Stimulated activated CD8-positive, alpha-beta memory T cell treated with anti-CD3 and anti-CD28 coated beads, Interleukin-12 subunit alpha, Interleukin-12 subunit beta, amount 100 ng/mL, for 4 hours (primary cell): ENCODE results near the gene C11orf16.
A peak's percentile ranks its signal among the peaks of the same experiment; 100 is the strongest.
"Not testable (repeated sequence)": the region's sequence is repeated elsewhere in the genome, so short reads cannot be mapped to it uniquely, and the experiment has no call there.

Source experiments
- DNase-seq: peaks from one replicate; pipeline ENCODE4 v3.0.0-alpha.2; 2020; ENCODE audit warnings: low read depth

Gene C11orf16

DNA sequence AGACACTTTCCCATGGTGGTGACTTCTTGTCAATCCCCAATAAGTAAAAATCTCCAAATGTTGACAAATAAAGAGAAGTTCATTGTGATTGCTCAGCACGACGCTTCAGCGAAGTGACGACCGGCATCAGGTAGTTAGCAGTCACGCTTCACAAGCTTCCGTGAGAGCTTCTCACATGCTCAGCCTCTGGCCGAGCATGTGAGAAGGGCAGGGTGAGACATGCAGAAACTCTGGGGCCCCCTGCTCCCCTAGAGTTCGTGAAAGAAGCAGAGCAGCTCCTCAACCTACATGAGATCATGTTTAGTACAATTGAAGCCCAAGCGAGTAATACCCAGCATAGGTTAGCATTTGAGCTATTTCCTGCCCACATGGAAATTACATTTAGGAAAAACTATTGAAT lies 4.4 kb upstream of the C11orf16 start:
- DNase-seq = no peak

DNA sequence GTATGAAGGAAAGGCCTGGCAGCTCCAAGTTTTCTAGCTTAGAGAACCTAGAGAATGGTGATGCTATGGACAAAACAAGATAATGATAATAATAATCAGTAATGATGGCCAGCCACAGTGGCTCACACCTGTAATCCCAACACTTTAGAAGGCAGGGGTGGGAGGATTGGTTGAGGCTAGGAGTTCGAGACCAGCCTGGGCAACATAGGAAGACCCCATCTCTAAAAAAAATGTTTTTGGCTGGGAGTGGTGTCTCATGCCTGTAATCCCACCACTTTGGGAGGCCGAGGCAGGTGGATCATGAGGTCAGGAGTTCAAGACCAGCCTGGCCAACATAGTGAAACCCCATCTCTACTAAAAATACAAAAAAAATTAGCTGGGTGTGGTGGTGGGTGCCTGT lies 3.0 kb upstream of the C11orf16 start:
- not testable (repeated sequence) for DNase-seq

DNA sequence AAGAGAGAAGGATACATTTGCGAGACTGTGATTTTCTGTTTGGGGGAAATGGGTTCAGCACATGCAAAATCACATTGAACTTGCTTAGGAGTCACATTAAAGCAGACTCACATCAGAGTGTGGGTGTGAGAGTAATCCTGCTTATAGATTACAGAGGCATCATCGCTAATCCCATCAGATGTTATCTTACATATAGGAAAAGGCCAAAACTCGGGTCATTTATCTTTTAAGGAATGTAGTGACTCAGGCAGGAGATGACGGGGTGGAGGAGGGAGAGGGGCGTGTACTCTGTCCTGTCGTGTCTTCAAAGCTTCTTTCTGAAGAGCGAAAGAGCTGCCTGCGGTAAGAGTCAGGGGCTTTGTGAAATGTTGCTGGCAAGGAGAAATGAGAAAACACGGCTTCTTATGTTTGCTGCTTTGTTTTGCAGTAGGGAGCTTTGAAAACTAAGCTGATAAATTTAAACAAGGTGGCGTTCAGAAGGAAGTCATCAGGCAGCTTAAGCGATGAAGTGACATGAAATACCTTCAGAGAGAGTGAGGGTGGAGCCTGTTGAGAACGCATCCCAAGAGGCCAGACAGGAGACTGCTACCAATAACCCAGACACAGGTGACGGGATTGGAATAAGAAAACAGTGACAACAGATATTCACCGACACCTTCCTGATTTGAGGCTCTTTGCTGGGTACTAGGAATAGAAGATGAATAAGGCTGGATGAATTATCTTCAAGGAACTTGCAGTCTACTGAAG lies 2.2 kb upstream of the C11orf16 start:
- no peak for DNase-seq

DNA sequence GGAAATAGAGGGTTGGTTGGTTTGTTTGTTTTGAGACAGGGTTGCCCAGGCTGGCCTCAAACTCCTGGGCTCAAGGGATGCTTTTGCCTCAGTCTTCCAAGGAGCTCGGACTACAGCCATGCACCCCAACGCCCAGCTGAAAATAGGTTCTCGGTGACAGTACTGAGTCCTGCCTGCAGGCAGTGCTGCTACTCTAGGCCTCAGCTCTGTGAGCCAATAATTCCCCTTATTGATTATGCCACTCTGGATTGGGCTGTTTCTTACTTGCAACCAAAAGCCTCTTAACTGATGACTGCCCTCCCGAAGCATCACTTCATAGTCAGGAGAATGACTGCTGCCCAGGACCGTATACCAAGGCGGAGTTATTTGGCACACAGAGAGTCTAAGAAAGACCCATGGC lies 1.2 kb upstream of the C11orf16 start:
- DNase-seq = no peak

DNA sequence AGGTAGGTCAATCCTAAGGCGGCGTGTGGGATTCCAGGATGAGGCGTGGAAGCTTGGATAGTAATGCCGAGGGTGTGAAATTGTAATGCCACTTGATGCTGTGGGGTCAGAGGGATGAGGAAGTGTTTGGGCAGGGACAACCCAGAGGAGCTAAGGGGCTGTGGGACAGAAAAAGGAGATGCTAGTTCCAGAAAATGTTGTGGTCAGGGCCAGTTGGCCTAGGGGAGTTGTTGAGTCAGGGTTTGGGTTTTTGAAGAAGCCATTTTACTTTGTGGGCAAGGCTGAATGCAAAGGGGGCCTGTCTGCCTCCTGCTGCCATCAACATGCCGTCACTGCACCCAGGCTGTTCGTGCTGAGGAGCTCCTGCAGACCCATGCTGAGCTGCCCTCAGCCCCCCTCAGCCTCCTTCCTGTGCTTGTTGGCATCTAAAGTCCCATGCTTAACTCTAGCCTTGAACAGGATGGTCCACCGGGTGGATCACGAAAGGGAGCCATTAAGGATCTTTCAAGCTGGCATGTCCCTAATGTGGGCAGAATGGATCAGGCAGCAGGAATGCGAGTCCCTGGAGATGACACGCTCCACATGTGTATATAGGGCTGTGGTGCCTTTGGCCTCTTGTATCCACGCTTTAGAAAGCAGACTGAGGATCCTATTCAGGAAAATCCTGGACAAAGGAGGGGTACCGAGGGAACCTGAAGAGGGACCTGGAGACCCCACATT lies 2.1 kb downstream of the C11orf16 start:
- no peak for DNase-seq

DNA sequence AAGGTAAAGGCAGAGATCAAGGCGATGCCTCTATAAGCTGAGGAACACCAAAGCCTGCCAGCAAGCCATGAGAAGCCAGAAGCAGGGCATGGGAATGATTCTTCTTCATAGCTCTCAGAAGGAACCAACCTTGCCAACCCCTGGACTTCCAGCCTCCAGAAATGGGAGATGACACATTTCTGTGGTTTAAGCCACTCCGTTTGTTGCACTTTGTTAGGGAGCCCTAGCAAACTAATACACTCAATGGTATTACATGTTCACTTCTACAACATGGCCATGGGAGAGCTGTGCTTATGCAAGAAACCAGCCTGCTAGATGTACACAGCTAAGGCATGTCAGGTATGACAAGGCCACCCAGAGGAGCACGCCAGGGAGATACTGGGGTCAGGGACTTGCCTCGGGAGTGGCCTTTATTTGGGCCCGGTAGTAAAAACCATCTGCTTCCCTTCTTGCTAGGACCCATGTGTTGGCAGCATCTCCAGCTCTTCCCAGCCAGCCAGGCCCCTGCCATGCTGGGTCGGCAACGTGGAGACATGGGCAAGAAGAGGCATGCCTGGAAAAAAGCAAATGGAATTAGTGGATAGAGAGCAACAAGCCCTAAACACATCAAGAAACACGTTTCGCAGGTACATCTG lies 3.6 kb downstream of the C11orf16 start:
- no peak for DNase-seq

DNA sequence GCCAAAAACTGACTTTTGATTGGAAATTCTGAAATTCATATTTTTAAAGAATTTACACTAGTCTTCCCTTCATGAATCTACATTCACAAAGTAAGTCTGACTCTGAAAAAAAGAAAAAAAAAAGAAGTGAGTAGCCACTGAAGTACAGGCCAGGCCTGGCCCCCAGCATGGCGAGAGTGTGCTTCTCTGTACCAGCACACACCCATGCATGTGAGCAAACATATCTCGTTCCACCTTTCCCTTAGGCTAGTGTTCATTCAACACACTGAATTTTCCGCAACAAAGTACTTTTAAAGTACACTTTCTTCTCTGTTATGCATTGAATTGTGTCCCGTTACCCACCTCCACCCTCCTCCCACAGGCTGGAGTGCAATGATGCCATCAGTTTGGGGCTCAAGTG lies 4.5 kb downstream of the C11orf16 start:
- no peak for DNase-seq

DNA sequence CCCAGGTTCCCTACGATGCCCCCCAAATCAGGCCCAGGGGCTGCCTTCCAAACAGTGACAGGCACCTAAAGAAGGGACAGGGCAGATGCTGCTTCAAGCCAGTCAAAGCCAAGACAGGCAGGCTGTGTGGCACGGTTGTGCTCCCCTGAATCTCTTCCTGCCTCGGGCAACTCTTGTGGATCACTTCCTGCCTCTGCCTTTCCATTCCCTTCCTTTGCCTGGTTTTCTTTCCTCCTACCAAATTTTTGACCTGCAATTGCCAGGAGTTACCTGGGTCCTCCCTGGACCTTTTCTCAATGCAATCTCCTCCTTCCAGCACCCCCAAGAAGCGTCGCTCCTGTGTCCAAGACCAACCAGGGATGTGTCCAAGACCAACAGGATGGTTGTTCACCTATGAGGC lies 5.5 kb downstream of the C11orf16 start:
- no peak for DNase-seq

DNA sequence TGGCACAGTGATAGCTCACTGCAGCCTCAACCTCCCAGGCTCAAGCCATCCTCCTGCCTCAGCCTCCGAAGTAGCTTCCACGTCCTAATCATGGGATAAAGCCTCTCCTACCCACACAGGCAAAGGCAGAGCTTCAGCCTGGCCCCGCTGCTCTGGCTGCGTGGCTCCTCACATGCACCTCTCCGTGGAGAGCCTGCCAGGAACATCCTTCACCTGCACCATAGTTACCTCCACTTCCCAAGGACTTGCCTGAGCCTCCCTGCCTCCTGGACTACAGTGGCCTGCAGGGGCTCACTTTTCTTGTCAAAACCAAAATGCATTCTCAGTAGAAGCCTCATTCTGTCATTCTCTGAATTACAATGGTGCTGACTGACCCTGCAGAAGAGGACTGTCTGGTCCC lies 6.5 kb downstream of the C11orf16 start:
- DNase-seq = no peak

DNA sequence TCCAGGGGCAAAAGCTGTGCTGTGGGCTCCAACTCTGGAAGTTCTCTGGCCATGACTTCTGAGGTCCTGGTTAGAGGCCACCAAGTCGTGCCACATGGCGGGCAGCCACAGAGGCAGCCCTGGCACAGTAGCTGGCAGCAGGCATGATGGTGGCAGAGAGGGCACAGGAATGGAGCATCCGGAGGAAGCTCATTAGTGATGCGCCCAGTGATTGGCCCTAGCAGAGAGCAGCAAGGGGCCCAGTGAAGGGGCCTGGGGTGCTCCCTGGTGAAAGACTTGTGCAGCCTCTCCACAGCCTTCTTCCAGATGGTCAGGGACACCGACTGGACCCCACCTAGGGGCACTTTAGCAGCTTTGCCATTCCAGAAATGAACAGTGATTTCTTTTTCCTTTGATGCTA lies 7.0 kb downstream of the C11orf16 start:
- DNase-seq = no peak

DNA sequence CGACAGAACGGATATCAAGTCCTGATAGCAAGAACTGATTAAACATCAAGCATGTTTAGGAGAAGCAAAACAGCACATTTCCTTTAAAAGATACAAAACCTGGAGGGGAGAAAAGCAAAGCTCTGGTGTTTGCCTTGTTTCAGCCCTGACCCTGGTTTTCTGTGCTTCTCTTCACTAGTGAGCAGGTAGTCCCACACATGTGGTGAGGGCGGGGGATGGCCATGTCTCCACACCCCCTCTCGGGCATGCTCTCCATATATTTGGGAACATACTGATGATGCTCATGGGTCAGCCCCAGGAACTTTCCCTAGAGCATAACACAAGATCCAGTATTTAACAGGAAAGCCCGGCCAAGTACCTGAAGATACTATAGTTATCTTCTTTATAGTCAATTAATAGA lies 10.1 kb downstream of the C11orf16 start:
- DNase-seq = no peak

DNA sequence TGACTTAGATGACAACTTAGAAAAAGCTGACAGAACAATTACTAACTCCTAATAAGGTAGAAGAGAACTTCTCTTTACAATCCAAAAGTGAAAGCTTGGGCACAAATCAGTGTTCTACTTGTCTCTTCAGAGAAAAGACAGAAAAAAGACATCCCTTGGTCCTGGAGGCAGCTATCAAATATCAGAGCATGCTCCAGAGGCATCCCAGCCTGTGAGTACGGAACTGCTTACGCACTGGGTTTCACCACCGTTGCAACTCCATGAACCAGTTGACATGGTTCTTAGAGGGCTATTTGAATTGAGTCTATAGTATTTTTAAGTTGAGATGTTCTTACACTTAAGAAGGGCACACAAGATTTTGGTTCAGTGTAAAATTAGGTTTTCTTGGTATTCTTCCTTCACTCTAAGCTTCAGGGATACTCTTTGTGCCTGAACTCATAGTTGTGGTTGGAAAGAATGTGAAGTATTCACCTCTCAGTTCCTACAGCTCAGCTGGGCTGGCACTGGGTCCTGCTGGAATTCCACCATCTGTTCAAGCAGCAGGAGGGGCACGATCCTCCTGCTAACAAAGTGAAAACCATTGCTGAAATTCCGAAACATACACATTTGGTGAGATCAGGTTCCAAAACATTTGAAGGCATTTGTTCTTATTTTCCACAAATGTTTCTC lies 15.5 kb downstream of the C11orf16 start:
- no peak for DNase-seq

DNA sequence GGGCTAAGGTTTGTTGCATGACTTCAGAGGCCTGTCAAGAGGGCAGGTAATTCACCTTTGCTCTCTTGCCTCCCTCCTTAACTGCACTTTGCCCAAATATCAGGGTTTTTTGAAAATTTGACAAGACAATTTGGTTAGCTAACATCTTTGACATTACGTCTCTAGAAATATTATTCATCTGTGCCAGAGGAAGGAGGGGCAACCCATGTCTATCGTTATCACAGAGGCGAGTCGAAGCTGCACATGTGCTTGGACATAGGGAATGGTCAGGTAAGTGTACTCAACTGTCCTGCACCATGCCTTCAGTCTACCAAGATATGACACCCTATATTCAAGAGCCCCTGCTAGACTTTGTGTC lies 18.1 kb downstream of the C11orf16 start:
- DNase-seq = no peak

DNA sequence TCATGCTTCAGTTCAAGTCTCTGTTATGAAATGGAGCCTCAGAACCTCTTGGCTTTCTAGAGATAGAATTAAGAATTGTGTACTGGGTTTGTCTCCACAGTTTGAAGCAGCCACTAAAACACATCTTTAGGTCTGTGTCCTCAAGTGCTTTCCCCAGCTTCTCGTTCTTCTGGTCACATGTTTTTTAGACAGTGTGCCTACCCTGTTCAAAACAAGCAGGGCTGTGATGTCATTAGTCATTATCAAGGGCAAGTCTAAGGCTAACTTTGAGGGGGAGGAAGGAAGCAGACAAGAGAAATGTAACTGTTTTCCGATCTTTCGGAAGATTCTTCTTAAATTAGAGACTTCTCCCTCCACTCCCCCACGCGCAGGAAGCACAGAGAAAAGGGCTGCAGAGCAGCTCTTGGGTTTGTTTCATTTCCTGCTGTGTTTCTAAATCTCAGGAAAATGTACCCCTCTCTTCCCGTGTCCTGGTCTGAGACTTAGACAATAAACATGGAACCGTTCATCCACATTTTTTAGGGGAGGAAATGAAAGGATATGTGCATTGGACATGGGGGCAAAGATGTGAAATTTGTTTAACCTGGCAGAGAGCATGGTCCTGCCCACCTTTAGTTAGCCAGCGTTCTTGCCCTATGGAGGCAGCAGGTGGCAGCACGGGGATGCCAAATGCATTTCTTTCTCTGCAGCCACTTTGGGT lies 18.6 kb downstream of the C11orf16 start:
- peak; percentile 22 for DNase-seq

DNA sequence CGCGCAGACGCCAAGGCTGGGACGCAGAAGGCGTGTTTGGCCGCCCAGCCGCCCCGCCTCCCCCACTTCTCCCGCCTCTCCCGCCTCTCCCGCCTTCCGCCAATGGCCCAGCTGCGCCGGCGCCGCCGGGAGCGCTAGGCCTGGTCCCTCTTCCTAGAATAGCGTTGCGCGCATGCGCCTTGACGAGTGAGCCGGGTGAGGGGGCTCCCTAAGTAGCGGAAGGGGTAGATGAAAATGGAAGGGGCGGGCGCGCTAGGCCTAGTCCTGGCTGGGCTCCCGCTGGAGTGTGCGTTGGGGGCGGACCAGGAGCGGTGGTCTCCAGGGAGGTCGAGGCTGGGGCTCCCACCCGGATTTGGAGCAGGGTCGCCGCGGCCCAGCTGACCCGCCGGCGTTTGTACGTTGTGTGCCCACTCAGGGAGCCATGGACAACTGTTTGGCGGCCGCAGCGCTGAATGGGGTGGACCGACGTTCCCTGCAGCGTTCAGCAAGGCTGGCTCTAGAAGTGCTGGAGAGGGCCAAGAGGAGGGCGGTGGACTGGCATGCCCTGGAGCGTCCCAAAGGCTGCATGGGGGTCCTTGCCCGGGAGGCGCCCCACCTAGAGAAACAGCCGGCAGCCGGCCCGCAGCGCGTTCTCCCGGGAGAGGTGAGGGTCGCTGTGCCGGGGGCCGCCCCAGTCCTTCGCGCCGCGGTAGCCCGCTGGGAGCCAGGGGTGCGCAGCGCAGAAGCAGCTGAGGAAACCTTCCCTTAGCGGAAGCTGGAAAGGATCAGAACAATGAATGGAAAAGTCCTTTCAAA lies 21.5 kb downstream of the C11orf16 start, which contains the start of gene AKIP1:
AKIP1 (plus strand) TSS at position 161 of the 795 bp plus-strand sequence; CDS start at position 422, 261 bp downstream.
- peak; percentile 67 for DNase-seq

DNA sequence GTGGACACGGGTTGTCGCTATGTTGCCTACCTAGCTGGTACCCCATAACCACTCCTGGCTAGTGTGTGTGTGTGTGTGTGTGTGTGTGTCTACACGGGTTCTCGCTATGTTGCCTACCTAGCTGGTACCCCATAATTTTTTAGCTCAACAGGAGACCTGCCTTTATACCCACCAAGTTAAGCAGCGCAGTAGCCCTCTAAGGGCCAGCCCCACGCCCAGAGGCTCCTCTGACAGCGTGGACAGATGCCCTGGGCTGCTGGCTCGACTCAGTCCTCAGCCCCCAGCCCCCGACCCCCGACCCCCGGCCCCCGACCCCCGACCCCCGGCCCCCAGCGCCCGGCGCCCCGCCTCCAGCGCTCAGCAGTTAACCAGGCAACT lies 22.1 kb downstream of the C11orf16 start:
- no peak for DNase-seq

DNA sequence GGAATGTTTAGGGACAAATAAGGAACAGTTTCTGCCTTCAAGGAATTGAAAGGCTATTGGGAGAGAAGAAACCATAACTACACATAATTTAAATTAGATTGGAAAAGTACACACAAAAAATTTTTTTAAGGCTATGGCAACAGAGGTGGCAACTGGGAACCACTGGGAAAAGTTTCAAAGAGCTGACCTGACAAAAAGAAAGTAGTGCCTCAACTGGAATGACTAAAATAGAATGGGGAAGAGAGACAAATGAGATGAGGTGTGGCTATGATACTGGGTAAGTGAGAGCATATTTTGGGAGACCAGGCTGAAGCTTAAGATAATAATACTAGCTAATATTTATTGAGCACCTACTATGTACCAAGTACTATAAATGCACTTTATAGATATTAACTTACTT lies 24.6 kb downstream of the C11orf16 start:
- no peak for DNase-seq

DNA sequence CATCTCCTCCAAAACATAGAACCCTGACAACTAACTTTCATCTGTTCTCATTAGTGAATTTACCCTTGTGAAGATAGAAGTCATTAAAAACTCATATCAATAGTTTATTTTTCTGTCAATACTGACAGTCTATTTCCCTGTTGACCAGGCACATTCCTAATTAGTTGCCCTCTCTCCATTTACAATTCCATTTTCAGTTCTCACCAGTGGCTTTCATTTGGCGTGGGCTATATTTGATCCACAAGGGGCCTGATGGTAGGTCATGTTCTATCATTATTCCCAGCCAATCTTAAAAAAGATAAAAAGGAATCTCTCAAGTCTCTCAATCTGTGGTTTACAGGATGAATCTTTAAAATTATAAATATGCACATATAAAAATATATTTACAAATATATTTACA lies 25.6 kb downstream of the C11orf16 start:
- DNase-seq = no peak

DNA sequence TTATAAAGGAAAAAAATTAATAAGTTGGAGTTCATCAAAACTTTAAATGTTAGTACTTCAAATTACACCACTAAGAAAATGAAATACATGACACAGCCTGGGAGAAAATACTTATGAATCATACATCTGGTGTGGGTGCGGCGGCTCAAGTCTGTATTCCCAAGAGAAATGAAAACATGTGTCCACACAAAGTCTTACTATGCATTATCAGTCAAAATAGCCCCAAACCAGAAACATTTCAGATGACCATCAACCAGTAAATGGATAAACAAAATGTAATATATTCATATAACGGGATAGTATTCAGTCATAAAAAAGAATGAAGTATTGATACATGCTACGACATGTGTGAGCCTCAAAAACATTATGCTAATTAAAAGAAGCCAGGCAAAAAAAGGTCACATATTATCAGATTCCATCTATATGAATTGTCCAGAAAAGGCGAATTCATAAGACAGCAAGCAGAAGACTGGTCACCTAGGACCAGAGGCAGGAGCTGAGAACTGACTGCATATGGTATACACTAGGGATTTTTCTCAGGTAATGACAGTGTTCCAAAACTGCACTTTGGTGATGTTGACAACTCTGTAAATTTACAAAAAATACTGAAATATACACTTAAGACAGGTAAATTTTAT lies 27.1 kb downstream of the C11orf16 start:
- DNase-seq = no peak

DNA sequence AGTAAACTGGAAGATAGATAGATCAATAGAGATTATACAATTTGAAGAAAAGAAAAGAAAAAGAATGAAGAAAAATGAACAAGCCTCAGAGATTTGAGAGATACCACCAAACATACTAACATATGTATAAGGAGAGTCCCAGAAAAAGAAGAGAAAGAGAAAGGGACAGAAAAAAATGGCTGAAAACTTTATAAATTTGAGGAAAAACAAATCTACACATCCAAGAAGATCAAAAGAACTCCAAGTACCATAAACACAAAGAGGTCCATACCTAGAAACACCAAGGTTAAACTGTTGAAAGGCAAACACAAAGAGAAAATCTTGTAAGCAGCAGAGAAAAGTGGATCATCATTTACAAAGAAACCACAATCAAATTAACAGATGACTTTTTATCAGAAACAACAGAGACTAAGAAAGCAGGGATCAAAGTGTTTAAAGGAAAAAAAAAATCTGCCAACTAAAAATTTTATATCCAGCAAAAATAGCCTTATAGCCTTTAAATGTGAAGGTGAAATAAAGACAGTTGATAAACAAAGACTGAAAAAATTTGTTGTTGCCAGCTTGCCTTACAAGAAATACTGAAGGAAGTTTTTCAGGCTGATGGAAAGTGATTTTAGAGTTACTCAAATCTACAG lies 33.5 kb downstream of the C11orf16 start:
- DNase-seq = no peak
